HG03432 (cell line): Measurements from ENCODE around the gene NUDT16.

Experiments
- ATAC-seq: cut with Tn5 transposase; IDR thresholded peaks from one replicate; pipeline ENCODE4 v1.9.1; 2021; ENCODE audit warnings: mild to moderate bottlenecking, moderate library complexity; ENCODE audit not compliant: unreplicated experiment

Gene NUDT16

GRCh38 chr3:131435000-131435399, 53.4 kb downstream of the NUDT16 start:
- no peak for ATAC-seq
